Measurements from ENCODE around the gene NOS1AP.

Gene NOS1AP

GRCh38 chr1:162385280-162385623, 315.8 kb downstream of the NOS1AP start:
- DNase-seq (ENCODE audit: low read depth), result no peak
- no peak overlapping the region for H3K4me3 ChIP-seq (ENCODE audit: low read length)
- no peak for TF ChIP-seq CTCF (IDR thresholded peaks at IDR 0.05; ENCODE audit: insufficient read depth, low read depth, low read length, missing control alignments)

GRCh38 chr1:162385702-162386101, 316.2 kb downstream of the NOS1AP start:
- no peak for DNase-seq (ENCODE audit: low read depth)
- TF ChIP-seq CTCF (IDR thresholded peaks at IDR 0.05; ENCODE audit: insufficient read depth, low read depth, low read length, missing control alignments), result no peak
- no peak overlapping the region for H3K4me3 ChIP-seq (ENCODE audit: low read length)

GRCh38 chr1:162386292-162387225, 317.1 kb downstream of the NOS1AP start:
- TF ChIP-seq CTCF (IDR thresholded peaks at IDR 0.05; ENCODE audit: insufficient read depth, low read depth, low read length, missing control alignments), result no peak
- no peak overlapping the region for H3K4me3 ChIP-seq (ENCODE audit: low read length)
- DNase-seq (ENCODE audit: low read depth), result no peak

- no peak for TF ChIP-seq CTCF (IDR thresholded peaks at IDR 0.05; ENCODE audit: insufficient read depth, low read depth, low read length, missing control alignments)
- H3K4me3 ChIP-seq (ENCODE audit: low read length), result no peak overlapping the region
- no peak for DNase-seq (ENCODE audit: low read depth)
These were observed 318.0 kb downstream of the NOS1AP start for GRCh38 chr1:162387226-162388082.

GRCh38 chr1:162388083-162388594, 318.6 kb downstream of the NOS1AP start:
- no peak overlapping the region for H3K4me3 ChIP-seq (ENCODE audit: low read length)
- no peak for DNase-seq (ENCODE audit: low read depth)
- no peak for TF ChIP-seq CTCF (IDR thresholded peaks at IDR 0.05; ENCODE audit: insufficient read depth, low read depth, low read length, missing control alignments)

GRCh38 chr1:162388615-162389014, 319.1 kb downstream of the NOS1AP start:
- H3K4me3 ChIP-seq (ENCODE audit: low read length), result no peak overlapping the region
- DNase-seq (ENCODE audit: low read depth), result no peak
- no peak for TF ChIP-seq CTCF (IDR thresholded peaks at IDR 0.05; ENCODE audit: insufficient read depth, low read depth, low read length, missing control alignments)

Data from epithelial cell of esophagus (primary cell).